Putamen (tissue), 1 donor: ENCODE measurements around the gene ROBO2.

Source experiments
- DNase-seq: peaks from one replicate; pipeline ENCODE4 v3.0.0-alpha.2; 2016; ENCODE audit warnings: low spot score

ROBO2 gene

GRCh38 chr3:77052051-77052501, 12.2 kb downstream of the ROBO2 start:
- no peak for DNase-seq

GRCh38 chr3:77052733-77053670, 13.1 kb downstream of the ROBO2 start:
- no peak for DNase-seq

- DNase-seq = no peak
These were observed 13.9 kb downstream of the ROBO2 start for GRCh38 chr3:77053795-77054194.

- DNase-seq = no peak
These were observed 16.0 kb downstream of the ROBO2 start for GRCh38 chr3:77055841-77056341.

GRCh38 chr3:77059354-77059753, 19.5 kb downstream of the ROBO2 start:
- no peak for DNase-seq

GRCh38 chr3:77063423-77063822, 23.5 kb downstream of the ROBO2 start:
- DNase-seq = no peak

- no peak for DNase-seq
These were observed 25.9 kb downstream of the ROBO2 start for GRCh38 chr3:77065750-77066149.

- no peak for DNase-seq
These were observed 26.9 kb downstream of the ROBO2 start for GRCh38 chr3:77066829-77067228.

GRCh38 chr3:77068808-77069207, 28.9 kb downstream of the ROBO2 start:
- DNase-seq = no peak

GRCh38 chr3:77071364-77071763, 31.5 kb downstream of the ROBO2 start:
- no peak for DNase-seq

GRCh38 chr3:77071809-77072208, 31.9 kb downstream of the ROBO2 start:
- no peak for DNase-seq

- DNase-seq = no peak
These were observed 32.3 kb downstream of the ROBO2 start for GRCh38 chr3:77072232-77072631.

- no peak for DNase-seq
These were observed 38.4 kb downstream of the ROBO2 start for GRCh38 chr3:77078279-77078678.

GRCh38 chr3:77079988-77080610, 40.2 kb downstream of the ROBO2 start:
- DNase-seq = no peak

GRCh38 chr3:77081240-77081661, 41.4 kb downstream of the ROBO2 start:
- DNase-seq = peak; percentile 56

GRCh38 chr3:77084511-77084910, 44.6 kb downstream of the ROBO2 start:
- no peak for DNase-seq

GRCh38 chr3:77086408-77086807, 46.5 kb downstream of the ROBO2 start:
- DNase-seq = no peak

GRCh38 chr3:77091809-77092208, 51.9 kb downstream of the ROBO2 start:
- DNase-seq = no peak

- DNase-seq = no peak
These were observed 53.2 kb downstream of the ROBO2 start for GRCh38 chr3:77093101-77093500.

GRCh38 chr3:77096145-77096544, 56.2 kb downstream of the ROBO2 start:
- no peak for DNase-seq

GRCh38 chr3:77096966-77097890, 57.3 kb downstream of the ROBO2 start:
- DNase-seq = peak; percentile 15
